Lower lobe of right lung (tissue), 2 donors: ENCODE measurements around the gene ASTN2. TPM values are rescaled to one million over a fixed set of nuclear protein-coding genes. Genes with fewer than 3 reads are reported as not detected.

Experiments used
- ATAC-seq, 2 donors: fragments of 200-7000 bp; cut with Tn5 transposase; one replicate each; pipeline ENCODE4 v1.9.1; 2020 to 2022; ENCODE audit warnings: mild to moderate bottlenecking in 2 of 2, moderate library complexity in 2 of 2
- DNase-seq: peaks from one replicate; pipeline ENCODE4 v3.0.0-alpha.2; 2020
- H3K27ac ChIP-seq: fragments of 200-600 bp; one replicate; pipeline ENCODE4 v1.8.0; 2022
- H3K27me3 ChIP-seq: fragments of 200-600 bp; one replicate; pipeline ENCODE4 v1.8.0; 2022; ENCODE audit warnings: low read depth
- H3K36me3 ChIP-seq: fragments of 200-600 bp; one replicate; pipeline ENCODE4 v1.8.0; 2022; ENCODE audit warnings: mild to moderate bottlenecking
- H3K4me1 ChIP-seq: fragments of 200-600 bp; one replicate; pipeline ENCODE4 v1.8.0; 2022
- H3K4me3 ChIP-seq: fragments of 200-600 bp; one replicate; pipeline ENCODE4 v1.8.0; 2022; ENCODE audit warnings: mild to moderate bottlenecking
- H3K9me3 ChIP-seq: fragments of 200-600 bp; one replicate; pipeline ENCODE4 v1.8.0; 2022
- CTCF ChIP-seq: fragments of 200-600 bp; IDR thresholded peaks from one replicate; pipeline ENCODE4 v1.8.0; 2022; ENCODE audit warnings: antibody characterized with exemption, mild to moderate bottlenecking
- intact Hi-C: fragments of 100-400 bp; cut with DNase I; formaldehyde crosslinking; loops from one replicate; pipeline ENCODE4 v1.11.0; 2022
- total RNA-seq: library from RNA; stranded (reverse); fragmentation: NEBNext Ultra II Directional; extraction: Animal tissue kit (Norgen Biotek cat#: 25700); gene quantifications from one replicate; pipeline ENCODE4 v1.2.1, GENCODE V29; 2021
- donor health status: DM: no; HTN: yes; CAD: no; lungs with severe emphysema.

The ASTN2 gene
- total RNA-seq, 1 donor from 2014 or later: 4.3 TPM

DNA sequence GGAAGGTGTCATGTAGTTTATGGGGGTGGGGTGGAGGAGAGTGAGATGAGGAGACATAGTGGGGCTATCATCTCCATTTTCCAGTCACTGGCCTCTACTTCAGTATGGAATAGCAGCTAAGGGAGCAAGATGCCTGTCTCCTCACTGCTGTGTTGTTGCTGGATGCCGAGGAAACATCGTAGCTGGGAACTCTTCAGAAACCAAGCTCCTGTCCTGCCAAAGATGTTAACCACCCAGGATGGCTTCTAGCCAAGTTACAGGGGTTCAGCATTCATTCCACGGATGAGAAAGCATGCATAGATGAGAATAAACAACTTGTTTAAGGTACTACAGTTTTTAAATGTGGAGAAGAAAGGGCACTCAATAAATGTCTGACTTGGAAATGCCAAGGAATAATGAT is 226.5 kb downstream of the ASTN2 start:
- Histone ChIP-seq H3K27ac (no peak overlapping the region), H3K36me3 (no peaks in the 10 kb centered on the region), H3K9me3 (no peaks in the 10 kb centered on the region), H3K27me3 (no peaks in the 10 kb centered on the region), H3K4me3 (no peak overlapping the region), H3K4me1 (no peaks in the 10 kb centered on the region)
- intact Hi-C loops: no loop called here
- no peak for TF ChIP-seq CTCF
- DNase-seq (no peak), ATAC-seq (no peak)

DNA sequence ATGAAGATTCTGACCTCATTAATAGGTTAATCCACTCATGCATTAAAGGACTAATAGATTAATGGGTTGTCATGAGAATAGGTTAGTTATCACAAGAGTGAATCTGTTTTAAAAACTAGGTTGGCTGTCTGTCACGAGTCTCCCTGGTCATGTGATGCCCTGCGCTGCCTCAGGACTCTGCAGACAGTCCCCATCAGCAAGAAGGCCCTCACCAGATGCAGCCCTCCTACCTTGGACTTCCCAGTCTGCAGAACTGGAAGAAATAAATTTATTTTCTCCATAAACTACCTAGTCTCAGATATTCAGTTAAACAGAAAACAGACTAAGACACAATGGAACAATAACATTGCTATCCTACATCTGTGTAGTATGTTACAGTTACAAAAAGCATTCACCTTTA is 227.4 kb downstream of the ASTN2 start:
- Histone ChIP-seq H3K4me1 (no peaks in the 10 kb centered on the region), H3K4me3 (no peak overlapping the region), H3K27me3 (no peaks in the 10 kb centered on the region), H3K36me3 (no peaks in the 10 kb centered on the region), H3K27ac (no peak overlapping the region), H3K9me3 (no peaks in the 10 kb centered on the region)
- ATAC-seq: no peak
- TF ChIP-seq CTCF: no peak
- DNase-seq: no peak
- intact Hi-C loops: no loop called here

DNA sequence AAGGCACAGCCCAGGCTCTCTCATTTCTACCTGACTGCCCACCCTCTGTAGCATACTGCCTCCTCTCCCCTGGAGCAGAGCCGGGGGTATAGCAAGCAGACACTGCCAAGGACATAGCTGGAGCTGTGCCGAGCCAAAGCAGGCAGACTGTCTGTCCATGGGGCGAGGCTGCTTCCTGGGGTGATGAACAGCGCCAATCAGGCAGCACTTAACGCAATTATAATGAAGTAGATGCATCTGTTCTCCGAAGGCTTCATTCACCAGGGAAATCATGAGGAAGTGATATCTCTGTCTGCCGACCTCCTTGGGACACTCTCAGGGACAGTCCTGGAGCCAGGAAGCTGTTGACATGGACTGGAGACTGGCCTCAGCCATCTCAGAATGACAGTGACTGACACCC is 230.7 kb downstream of the ASTN2 start:
- Histone ChIP-seq H3K4me3 (no peak overlapping the region), H3K9me3 (no peaks in the 10 kb centered on the region), H3K4me1 (no peaks in the 10 kb centered on the region), H3K36me3 (no peaks in the 10 kb centered on the region), H3K27me3 (no peaks in the 10 kb centered on the region), H3K27ac (no peak overlapping the region)
- intact Hi-C loops: no loop called here
- DNase-seq: no peak
- no peak for TF ChIP-seq CTCF
- no peak for ATAC-seq

GRCh38 chr9:117182046-117182445 is 232.8 kb downstream of the ASTN2 start:
- no peak for TF ChIP-seq CTCF
- ATAC-seq: no peak

DNA sequence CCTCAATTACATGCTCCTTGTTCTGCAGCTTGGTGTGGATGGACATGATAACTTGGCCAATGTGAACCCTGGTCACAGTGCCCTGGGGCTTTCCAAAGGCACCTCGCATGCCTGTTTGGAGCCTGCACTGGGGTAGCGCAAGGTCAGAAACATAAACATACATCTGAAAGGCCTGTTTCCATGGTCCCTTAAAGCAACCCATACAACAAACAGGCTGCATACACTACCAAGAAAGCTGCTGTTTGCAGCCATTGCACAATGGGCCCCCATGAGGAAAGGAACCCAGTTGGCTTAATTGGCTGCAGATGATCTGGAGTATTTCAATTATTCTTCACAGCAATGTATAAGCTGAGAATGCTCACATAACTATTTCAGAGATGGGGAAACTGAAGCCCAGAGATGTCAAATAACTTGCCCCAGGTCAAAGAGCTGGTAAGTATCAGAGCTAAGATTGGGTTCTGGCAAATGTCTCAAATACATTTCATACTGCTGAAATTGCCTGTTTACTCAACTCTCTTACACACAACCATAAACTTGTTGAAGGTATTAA is 233.9 kb downstream of the ASTN2 start:
- no peaks in the 10 kb centered on the region for H3K36me3 ChIP-seq
- DNase-seq (no peak), ATAC-seq (no peak)
- H3K4me3 ChIP-seq: no peak overlapping the region
- H3K4me1 ChIP-seq: no peaks in the 10 kb centered on the region
- no peaks in the 10 kb centered on the region for H3K9me3 ChIP-seq
- intact Hi-C loops: no loop called here
- no peaks in the 10 kb centered on the region for H3K27me3 ChIP-seq
- no peak overlapping the region for H3K27ac ChIP-seq
- TF ChIP-seq CTCF: no peak

More at GRCh38 chr9:117182046-117182445, 232.8 kb downstream of the ASTN2 start:
- intact Hi-C loops: no loop called here
- Histone ChIP-seq H3K27me3 (no peaks in the 10 kb centered on the region), H3K4me1 (no peaks in the 10 kb centered on the region), H3K27ac (no peak overlapping the region), H3K4me3 (no peak overlapping the region), H3K9me3 (no peaks in the 10 kb centered on the region), H3K36me3 (no peaks in the 10 kb centered on the region)
- DNase-seq: no peak
